ENCODE measurements around the gene DDX51.

GRCh38 chr12:132173135-132174014 is 29.3 kb upstream of the DDX51 start:
- TF ChIP-seq ZFP30 (CRISPR knock-in tag; IDR thresholded peaks at IDR 0.05) (no peak), ARNTL (CRISPR knock-in tag; IDR thresholded peaks at IDR 0.05; ENCODE audit: borderline replicate concordance, low read depth) (no peak), RARB (CRISPR knock-in tag; IDR thresholded peaks at IDR 0.05) (no peak), PPARA (CRISPR knock-in tag; IDR thresholded peaks at IDR 0.05; ENCODE audit: borderline replicate concordance) (no peak), ESRRG (CRISPR knock-in tag; IDR thresholded peaks at IDR 0.05) (no peak), CSRNP3 (CRISPR knock-in tag; IDR thresholded peaks at IDR 0.05) (no peak), TOX (CRISPR knock-in tag; IDR thresholded peaks at IDR 0.05; ENCODE audit: borderline replicate concordance) (no peak), ZC3H10 (CRISPR knock-in tag; IDR thresholded peaks at IDR 0.05) (no peak)

Measured in SK-N-SH treated with all-trans-retinoic acid at 6 μM for 48 hours (cell line).